Measurements from ENCODE around the gene RAD18.

GRCh38 chr3:8972639-8973038 is 9.4 kb upstream of the RAD18 start:
- no peak for TF ChIP-seq CTCF (IDR thresholded peaks at IDR 0.05; ENCODE audit: insufficient read depth, low read length, poor library complexity, severe bottlenecking)
- TF ChIP-seq EZH2phosphoT487 (conservative IDR thresholded peaks at IDR 0.05; ENCODE audit: low read length) = no peak

Measured in SU-DHL-6 (cell line).